Measurements from ENCODE around the gene CCDC192. TPM values are rescaled to one million over a fixed set of nuclear protein-coding genes. Genes with fewer than 3 reads are reported as not detected.
A peak's percentile ranks its signal among the peaks of the same experiment; 100 is the strongest.

CCDC192 gene
- polyA plus RNA-seq, 3 donors, result not detected

- intact Hi-C loops (cut with micrococcal nuclease), result no loop called here
- H3K27ac Mint-ChIP-seq, result peak overlapping the region in 1 of 7 donors; percentile 27
Measured at GRCh38 chr5:127943061-127943371, 239.8 kb downstream of the CCDC192 start.

GRCh38 chr5:127944125-127944524, 240.9 kb downstream of the CCDC192 start:
- DNase-seq, result no peak
- no peak overlapping the region for H3K4me2 ChIP-seq (replicated peaks; ENCODE audit: extremely low read depth, low read length, poor library complexity, severe bottlenecking)
- H3K9me3 ChIP-seq (replicated peaks in 1 of 2; ENCODE audit: control insufficient read depth in 1 of 2, insufficient read depth in 1 of 2, low read length in 2 of 2), result no peaks in the 10 kb centered on the region
- no peaks in the 10 kb centered on the region for H4K20me1 ChIP-seq (ENCODE audit: insufficient read depth, low read length)
- no peak overlapping the region for H3K4me3 ChIP-seq (replicated peaks in 1 of 3; ENCODE audit: low read depth in 2 of 3, low read length in 3 of 3)
- TF ChIP-seq CTCF (IDR thresholded peaks at IDR 0.05), result no peak
- Mint-ChIP-seq H3K36me3 (no peaks in the 10 kb centered on the region), H3K9me3 (peaks cover 0 to 5% (median 0%) of the 10 kb centered on the region in 7 donors), H3K27me3 (ENCODE audit: low read depth in 3 of 3) (no peaks in the 10 kb centered on the region), H3K4me1 (peaks cover 14% of the 10 kb centered on the region), H3K27ac (no peak overlapping the region), H3K4me3 (no peak overlapping the region)
- H3K27ac ChIP-seq (ENCODE audit: low read depth in 1 of 2, low read length in 2 of 2), result no peak overlapping the region
- no CpG with 5 or more reads among the region's 5 CpGs for WGBS (ENCODE audit: insufficient coverage)
- no peaks in the 10 kb centered on the region for H3K36me3 ChIP-seq (replicated peaks in 1 of 2; ENCODE audit: control insufficient read depth in 1 of 2, insufficient read depth in 2 of 2, low read length in 2 of 2)
- no peak overlapping the region for H2AFZ ChIP-seq (ENCODE audit: insufficient read depth, low read depth, low read length, poor library complexity, severe bottlenecking)
- H3K79me2 ChIP-seq (ENCODE audit: insufficient read depth, low read length), result no peaks in the 10 kb centered on the region
- H3K27me3 ChIP-seq (ENCODE audit: control insufficient read depth in 2 of 2, insufficient read depth in 2 of 2, low read length in 2 of 2), result no peaks in the 10 kb centered on the region
- H3K9ac ChIP-seq (ENCODE audit: insufficient read depth, low read length, poor library complexity, severe bottlenecking), result no peak overlapping the region
- peaks cover 3 to 6% of the 10 kb centered on the region in 2 donors for H3K4me1 ChIP-seq (ENCODE audit: control insufficient read depth in 1 of 2, insufficient read depth in 2 of 2, low read length in 2 of 2)
- intact Hi-C loops (cut with micrococcal nuclease), result no loop called here

More at GRCh38 chr5:127943061-127943371, 239.8 kb downstream of the CCDC192 start:
- H3K27me3 Mint-ChIP-seq (ENCODE audit: low read depth in 3 of 3), result no peaks in the 10 kb centered on the region
- Histone ChIP-seq H3K4me1 (ENCODE audit: control insufficient read depth in 1 of 2, insufficient read depth in 2 of 2, low read length in 2 of 2) (peaks cover 3 to 6% of the 10 kb centered on the region in 2 donors), H3K27ac (ENCODE audit: low read depth in 1 of 2, low read length in 2 of 2) (no peak overlapping the region), H3K36me3 (replicated peaks in 1 of 2; ENCODE audit: control insufficient read depth in 1 of 2, insufficient read depth in 2 of 2, low read length in 2 of 2) (no peaks in the 10 kb centered on the region), H3K9me3 (replicated peaks in 1 of 2; ENCODE audit: control insufficient read depth in 1 of 2, insufficient read depth in 1 of 2, low read length in 2 of 2) (no peaks in the 10 kb centered on the region), H4K20me1 (ENCODE audit: insufficient read depth, low read length) (no peaks in the 10 kb centered on the region), H3K4me2 (replicated peaks; ENCODE audit: extremely low read depth, low read length, poor library complexity, severe bottlenecking) (no peak overlapping the region), H2AFZ (ENCODE audit: insufficient read depth, low read depth, low read length, poor library complexity, severe bottlenecking) (no peak overlapping the region), H3K9ac (ENCODE audit: insufficient read depth, low read length, poor library complexity, severe bottlenecking) (no peak overlapping the region), H3K79me2 (ENCODE audit: insufficient read depth, low read length) (no peaks in the 10 kb centered on the region), H3K27me3 (ENCODE audit: control insufficient read depth in 2 of 2, insufficient read depth in 2 of 2, low read length in 2 of 2) (no peaks in the 10 kb centered on the region), H3K4me3 (replicated peaks in 1 of 3; ENCODE audit: low read depth in 2 of 3, low read length in 3 of 3) (no peak overlapping the region)
- H3K4me3 Mint-ChIP-seq, result no peak overlapping the region
- DNase-seq, result no peak
- H3K4me1 Mint-ChIP-seq, result peaks cover 14% of the 10 kb centered on the region
- no peak for TF ChIP-seq CTCF (IDR thresholded peaks at IDR 0.05)
- H3K9me3 Mint-ChIP-seq, result peaks cover 0 to 5% (median 0%) of the 10 kb centered on the region in 7 donors
- no peaks in the 10 kb centered on the region for H3K36me3 Mint-ChIP-seq
- 100% methylated on average over 2 of the region's 4 CpGs for WGBS (ENCODE audit: insufficient coverage)
